Spleen (tissue), 11 donors: ENCODE measurements around the gene ARL4D. TPM values are rescaled to one million over a fixed set of nuclear protein-coding genes. Genes with fewer than 3 reads are reported as not detected.

Source experiments
- DNase-seq: peaks from one replicate; pipeline ENCODE4 v3.0.0-alpha.2; 2020
- H3K27ac ChIP-seq, 8 donors: fragments of 200-600 bp; sonication (generic) in 7 of 8; 1 replicate in 4 of 8; 2 replicates in 4 of 8; pipeline versions ENCODE4 v1.5.0 to v1.8.0; 2016 to 2021; ENCODE audit warnings: inconsistent platforms in 4 of 8, mild to moderate bottlenecking in 4 of 8, moderate library complexity in 1 of 8
- H3K27me3 ChIP-seq, 7 donors: fragments of 200-600 bp; sonication (generic) in 6 of 7; replicated peaks in 1 of 7; 1 replicate in 4 of 7; 2 replicates in 3 of 7; pipeline versions ENCODE4 v1.5.0 to v1.8.0; 2016 to 2021; ENCODE audit warnings: inconsistent platforms in 3 of 7, mild to moderate bottlenecking in 1 of 7
- H3K36me3 ChIP-seq, 6 donors: fragments of 200-600 bp; sonication (generic) in 5 of 6; 1 replicate in 4 of 6; 2 replicates in 2 of 6; pipeline versions ENCODE4 v1.5.0 to v1.8.0; 2016 to 2021; ENCODE audit warnings: inconsistent platforms in 2 of 6
- H3K4me1 ChIP-seq, 6 donors: fragments of 200-600 bp; sonication (generic) in 5 of 6; 1 replicate in 3 of 6; 2 replicates in 3 of 6; pipeline versions ENCODE4 v1.5.0 to v1.8.0; 2016 to 2021; ENCODE audit warnings: inconsistent platforms in 3 of 6
- H3K4me3 ChIP-seq, 8 donors: fragments of 200-600 bp; sonication (generic) in 7 of 8; 1 replicate in 4 of 8; 2 replicates in 4 of 8; pipeline versions ENCODE4 v1.5.0 to v1.8.0; 2016 to 2021; ENCODE audit warnings: inconsistent platforms in 4 of 8, mild to moderate bottlenecking in 4 of 8, moderate library complexity in 2 of 8
- H3K9me3 ChIP-seq, 8 donors: fragments of 200-600 bp; sonication (generic) in 7 of 8; 1 replicate in 4 of 8; 2 replicates in 4 of 8; pipeline versions ENCODE4 v1.5.0 to v1.8.0; 2016 to 2021; ENCODE audit warnings: inconsistent platforms in 4 of 8
- CTCF ChIP-seq, 11 experiments: fragments of 200-600 bp in 7 of 11; fragments of 450-650 bp in 4 of 11; sonication (generic) in 4 of 11; IDR thresholded peaks in 8 of 11; conservative IDR thresholded peaks in 3 of 11; 1 replicate in 7 of 11; 2 replicates in 4 of 11; pipeline versions ENCODE4 v1.4.0 to v1.8.0; 2016 to 2021; ENCODE audit warnings: antibody characterized with exemption in 11 of 11, inconsistent platforms in 4 of 11, mild to moderate bottlenecking in 1 of 11
- POLR2A ChIP-seq, 3 donors: fragments of 450-650 bp; IDR thresholded peaks; one replicate each; pipeline ENCODE4 v1.5.1; 2017; ENCODE audit warnings: antibody characterized with exemption in 3 of 3, mild to moderate bottlenecking in 1 of 3
- POLR2AphosphoS5 ChIP-seq, 3 donors: sonication (generic); formaldehyde crosslinking; IDR thresholded peaks; one replicate each; pipeline ENCODE4 v1.5.1; 2017; ENCODE audit warnings: antibody characterized with exemption in 3 of 3
- WGBS, 5 donors: extraction: QIAGEN DNeasy Blood & Tissue Kit in 3 of 5; methylation state at CpG; one replicate each; pipeline versions ENCODE4 v1.1.5 to v1.1.7; 2013 to 2018; 5-methylcytosine and 5-hydroxymethylcytosine counted together
- intact Hi-C: fragments of 100-400 bp; cut with DNase I; formaldehyde crosslinking; loops from one replicate; pipeline ENCODE4 v1.15.0; 2023; ENCODE audit warnings: low total_unique reads
- polyA plus RNA-seq, 3 donors: library from polyadenylated mRNA; stranded (reverse); fragments of 200-250 nt; gene quantifications; one replicate each; pipeline ENCODE4 v1.2.1, GENCODE V29; 2013
- total RNA-seq, 7 donors: library from RNA; depleted of rRNA in 3 of 7; stranded (reverse); fragments of >200 nt in 3 of 7; fragmentation: NEBNext Ultra II Directional in 4 of 7; extraction: Animal tissue kit (Norgen Biotek cat#: 25700) in 4 of 7; gene quantifications; one replicate each; pipeline versions ENCODE4 v1.1.0 to v1.2.1, GENCODE V29; 2016 to 2021
- donor health status: healthy with polysubstance abuse.
- donor health status: DM: no; HTN: no; CAD: no; lungs with moderate emphysema.
- donor health status: DM: no; HTN: no; CAD: no.
- donor health status: Bipolar disorder and iron deficiency.
- donor health status: healthy.
- donor health status: DM: no; HTN: no; CAD: no.
- donor health status: DM: yes; HTN: yes; CAD: no.

Gene ARL4D
- total and polyA plus RNA-seq, 10 donors: 4.6 to 30.4 (median 13.5) TPM

- H3K9me3 ChIP-seq: no peaks in the 10 kb centered on the region
- H3K36me3 ChIP-seq: no peaks in the 10 kb centered on the region
- intact Hi-C loops: no loop called here
- H3K4me1 ChIP-seq: peaks cover 0 to under 1% (median 0%) of the 10 kb centered on the region in 6 donors
- 77 to 86% (median 84%) methylated on average over 6 of the region's 6 CpGs for WGBS, 5 donors
- H3K27ac ChIP-seq: no peak overlapping the region
- no peak for DNase-seq
- no peak for TF ChIP-seq POLR2A (IDR thresholded peaks at IDR 0.05)
- TF ChIP-seq POLR2AphosphoS5 (IDR thresholded peaks at IDR 0.05): no peak
- no peak for TF ChIP-seq CTCF (IDR thresholded peaks at IDR 0.05 in 8 of 11, conservative IDR thresholded peaks at IDR 0.05 in 3 of 11)
- H3K27me3 ChIP-seq: peaks cover 0 to 55% (median 0%) of the 10 kb centered on the region in 7 donors
- H3K4me3 ChIP-seq: no peak overlapping the region
Measured at GRCh38 chr17:43423777-43424455, 25.1 kb downstream of the ARL4D start.

DNA sequence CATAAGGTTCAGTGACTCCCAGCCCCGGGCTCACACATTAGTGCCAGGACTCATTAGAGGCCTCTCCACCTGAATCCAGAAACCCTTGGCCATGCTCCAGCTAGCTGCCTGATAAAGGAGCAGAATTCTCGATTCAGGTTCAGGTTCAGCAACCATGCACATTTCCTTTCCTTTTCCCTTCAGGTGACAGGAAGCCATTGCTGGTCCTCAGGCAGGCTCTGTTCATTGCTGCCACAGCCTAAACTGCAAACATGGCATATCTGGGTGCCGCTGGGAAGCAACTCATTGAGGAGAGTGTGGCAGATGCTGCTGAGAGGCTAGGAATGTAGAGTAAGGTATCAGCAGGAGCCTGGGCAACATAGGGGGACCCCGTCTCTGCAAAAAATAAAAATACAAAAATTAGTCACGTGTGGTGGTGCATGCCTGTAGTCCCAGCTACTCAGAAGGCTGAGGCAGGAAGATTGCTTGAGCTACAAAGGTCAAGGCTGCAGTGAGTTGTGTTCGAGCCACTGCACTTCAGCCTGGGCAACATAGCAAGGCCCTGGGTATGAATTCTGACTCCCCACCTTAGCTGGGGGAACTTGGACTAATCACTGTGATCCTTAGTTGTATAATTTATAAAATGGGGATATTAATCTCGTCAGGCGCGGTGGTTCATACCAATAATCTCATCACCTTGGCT is 28.7 kb downstream of the ARL4D start:
- no peak for DNase-seq

DNA sequence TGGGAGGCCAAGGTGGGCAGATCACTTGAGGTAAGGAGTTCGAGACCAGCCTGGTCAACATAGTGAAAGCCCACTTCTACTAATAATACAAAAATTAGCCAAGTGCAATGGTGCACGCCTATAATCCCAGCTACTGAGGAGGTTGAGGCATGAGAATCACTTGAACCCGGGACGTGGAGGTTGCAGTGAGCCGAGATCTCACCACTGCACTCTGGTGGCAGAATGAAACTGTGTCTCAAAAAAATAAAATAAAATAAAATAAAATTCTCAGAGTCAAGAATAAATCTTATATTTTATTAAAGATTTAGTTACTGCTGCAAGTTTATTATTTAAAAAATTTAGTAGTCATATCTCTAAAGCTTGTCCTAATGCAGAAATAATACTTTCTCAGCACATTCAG is 29.7 kb downstream of the ARL4D start:
- intact Hi-C loops: no loop called here
- 54 to 65% (median 60%) methylated on average over 5 of the region's 5 CpGs for WGBS, 5 donors

More for the DNA sequence above, 28.7 kb downstream of the ARL4D start:
- TF ChIP-seq POLR2A (IDR thresholded peaks at IDR 0.05) (no peak), CTCF (IDR thresholded peaks at IDR 0.05 in 8 of 11, conservative IDR thresholded peaks at IDR 0.05 in 3 of 11) (no peak), POLR2AphosphoS5 (IDR thresholded peaks at IDR 0.05) (no peak)
- H3K27ac ChIP-seq: no peak overlapping the region
- peaks cover 0 to 45% (median 0%) of the 10 kb centered on the region in 7 donors for H3K27me3 ChIP-seq
- intact Hi-C loops: no loop called here
- H3K9me3 ChIP-seq: no peaks in the 10 kb centered on the region
- H3K4me1 ChIP-seq: peaks cover 0 to 5% (median 0%) of the 10 kb centered on the region in 6 donors
- 80 to 87% (median 83%) methylated on average over 9 of the region's 9 CpGs for WGBS, 5 donors
- no peaks in the 10 kb centered on the region for H3K36me3 ChIP-seq
- H3K4me3 ChIP-seq: no peak overlapping the region

More for the DNA sequence above, 29.7 kb downstream of the ARL4D start:
- TF ChIP-seq POLR2AphosphoS5 (IDR thresholded peaks at IDR 0.05): no peak
- no peak for TF ChIP-seq CTCF (IDR thresholded peaks at IDR 0.05 in 8 of 11, conservative IDR thresholded peaks at IDR 0.05 in 3 of 11)
- no peak for TF ChIP-seq POLR2A (IDR thresholded peaks at IDR 0.05)
- Histone ChIP-seq H3K36me3 (no peaks in the 10 kb centered on the region), H3K4me1 (peaks cover 0 to 5% (median 0%) of the 10 kb centered on the region in 6 donors), H3K4me3 (no peak overlapping the region), H3K9me3 (no peaks in the 10 kb centered on the region), H3K27ac (no peak overlapping the region), H3K27me3 (peaks cover 0 to 46% (median 0%) of the 10 kb centered on the region in 7 donors)
- DNase-seq: no peak
